GM19351 (cell line): ENCODE data around the gene KRT1.

Source experiments
- ATAC-seq: cut with Tn5 transposase; IDR thresholded peaks from one replicate; pipeline ENCODE4 v1.9.1; 2021; ENCODE audit warnings: mild to moderate bottlenecking, moderate library complexity; ENCODE audit not compliant: unreplicated experiment

The KRT1 gene

DNA sequence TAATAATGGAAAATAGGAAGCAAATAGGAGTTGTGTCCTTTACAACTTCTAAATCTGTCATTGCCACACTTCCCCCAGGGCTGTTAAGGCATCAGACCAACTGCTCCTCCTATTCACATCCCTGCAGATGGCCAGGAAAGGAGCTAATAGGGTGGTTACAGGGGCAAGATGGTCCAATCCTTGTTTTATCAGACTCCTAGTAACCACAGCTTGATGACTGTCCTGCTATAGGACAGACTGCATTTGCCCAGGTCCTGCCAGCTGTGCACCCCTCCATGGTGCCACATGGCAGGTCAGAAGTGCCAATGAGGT, 17.3 kb downstream of the KRT1 start:
- no peak for ATAC-seq

GRCh38 chr12:52662093-52662917, 17.9 kb downstream of the KRT1 start:
- ATAC-seq = no peak

GRCh38 chr12:52661668-52662067, 18.5 kb downstream of the KRT1 start:
- ATAC-seq = no peak

- ATAC-seq = no peak
These were observed 19.2 kb downstream of the KRT1 start for GRCh38 chr12:52660934-52661499.

GRCh38 chr12:52659951-52660350, 20.3 kb downstream of the KRT1 start:
- no peak for ATAC-seq

DNA sequence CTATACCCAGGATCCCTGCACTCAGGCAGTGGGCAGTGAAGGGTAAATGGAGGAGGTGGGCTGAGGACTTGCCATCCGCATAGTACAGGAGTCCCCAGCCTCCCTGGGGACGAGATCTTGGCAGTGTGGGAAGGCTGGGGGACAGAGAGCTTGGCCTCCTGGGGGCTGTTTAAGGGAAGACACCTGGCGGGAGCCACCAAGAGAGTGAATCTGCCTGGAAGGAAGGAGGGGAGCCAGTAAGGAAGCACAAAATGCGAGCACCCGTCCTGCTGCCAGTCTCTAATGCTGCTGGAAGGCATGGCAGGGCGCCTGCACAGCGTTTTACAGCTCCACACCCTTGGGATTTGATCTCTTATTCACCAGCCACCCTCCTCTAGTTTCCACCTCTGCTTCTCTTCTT, 20.8 kb downstream of the KRT1 start:
- no peak for ATAC-seq

- no peak for ATAC-seq
These were observed 22.0 kb downstream of the KRT1 start for GRCh38 chr12:52658196-52658595.

DNA sequence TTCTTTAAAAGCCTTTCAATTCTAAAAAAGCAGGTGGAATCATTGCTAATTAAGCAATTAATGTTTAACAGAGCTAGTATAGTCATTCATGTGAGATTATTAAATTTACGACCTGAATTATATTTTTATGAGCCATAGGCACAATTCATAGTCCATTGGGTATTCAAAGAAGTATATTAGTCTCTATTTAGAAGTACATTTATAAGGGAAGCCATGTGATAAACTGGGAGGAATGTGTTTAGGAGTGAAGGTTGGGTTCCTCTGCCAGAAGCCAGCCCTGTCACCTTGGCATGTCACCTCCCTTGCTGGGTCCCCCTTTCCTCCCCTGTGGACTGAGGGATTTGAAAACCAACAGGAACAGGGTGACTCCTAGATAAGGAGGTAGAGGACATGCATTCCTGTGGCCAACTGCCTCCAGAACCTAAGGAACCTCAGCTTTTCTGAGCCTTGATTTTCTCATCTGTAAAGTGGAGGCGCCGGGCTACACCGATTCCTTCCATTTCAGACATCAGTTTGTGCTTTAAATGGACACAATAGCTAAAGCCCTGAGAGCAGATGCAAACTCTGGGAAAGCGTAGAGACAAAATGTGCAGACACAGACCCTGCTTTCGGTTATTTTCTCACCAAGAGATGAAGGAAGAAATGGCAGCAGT, 22.8 kb downstream of the KRT1 start:
- no peak for ATAC-seq

DNA sequence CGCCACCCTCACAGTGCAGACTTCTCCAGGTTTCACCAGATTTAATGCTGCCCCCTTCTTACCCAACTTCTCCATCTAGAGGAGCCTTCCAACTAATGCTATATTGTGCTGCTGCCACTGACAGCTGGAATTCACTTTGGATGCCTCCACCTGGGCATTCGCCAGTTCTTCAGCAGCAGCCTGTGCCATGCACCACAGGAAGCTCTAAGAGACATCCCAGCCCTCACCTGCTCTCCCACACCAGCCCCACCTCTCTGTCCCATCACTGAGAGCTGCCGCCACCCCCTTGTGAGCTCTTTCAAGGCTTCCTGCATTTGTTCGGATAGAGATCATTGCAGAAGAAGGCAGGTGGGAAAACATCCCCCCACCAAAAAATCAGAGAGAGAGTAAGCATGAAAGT, 23.6 kb downstream of the KRT1 start:
- ATAC-seq = no peak

GRCh38 chr12:52655720-52656124, 24.5 kb downstream of the KRT1 start:
- ATAC-seq = no peak

DNA sequence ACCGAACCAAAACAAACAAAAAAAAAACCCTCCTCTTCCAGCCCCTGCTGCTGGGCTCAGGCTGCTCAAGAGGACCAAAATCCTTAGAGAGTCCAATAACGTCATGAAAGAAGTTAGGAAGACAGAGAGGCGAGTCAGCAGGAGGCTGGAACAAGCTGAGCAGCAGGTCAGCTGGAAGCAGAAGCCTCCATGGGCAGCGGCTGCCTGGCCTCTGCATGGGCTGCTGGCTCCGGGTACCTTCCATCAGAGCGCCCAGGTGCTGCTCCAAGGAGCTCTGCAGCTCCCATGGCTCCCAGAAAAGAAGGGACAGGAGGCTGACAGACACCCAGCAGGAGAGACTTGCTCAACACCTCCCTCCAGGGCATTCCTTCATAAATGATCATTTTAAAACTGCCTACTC, 25.0 kb downstream of the KRT1 start:
- ATAC-seq = no peak

- no peak for ATAC-seq
These were observed 28.4 kb downstream of the KRT1 start, which contains the start of gene KRT2 for GRCh38 chr12:52651726-52652261. Gene KRT2 (minus strand): TSS chr12:52652211. CDS start chr12:52652142, 69 bp downstream.

- ATAC-seq = no peak
These were observed 29.6 kb downstream of the KRT1 start for GRCh38 chr12:52650520-52651081.

DNA sequence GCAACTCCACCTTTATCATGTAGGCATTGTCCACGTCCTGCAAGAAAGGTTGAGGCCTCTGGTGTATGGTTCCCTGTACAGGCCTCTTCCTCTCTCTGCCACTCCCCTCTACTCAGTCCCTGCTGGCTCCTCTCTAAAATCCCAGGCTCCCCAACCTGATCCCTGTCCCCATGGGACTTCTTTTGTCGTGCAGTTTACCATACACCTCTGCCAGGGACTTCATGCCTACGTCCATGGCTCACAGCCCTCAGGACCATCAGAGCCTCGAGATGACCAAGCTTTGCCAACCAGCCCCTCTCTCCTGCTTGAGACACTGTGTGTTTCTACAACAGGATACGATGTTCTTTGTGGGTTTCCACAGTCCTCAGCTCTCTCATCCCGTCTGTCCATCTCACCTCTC, 31.1 kb downstream of the KRT1 start:
- ATAC-seq = no peak

DNA sequence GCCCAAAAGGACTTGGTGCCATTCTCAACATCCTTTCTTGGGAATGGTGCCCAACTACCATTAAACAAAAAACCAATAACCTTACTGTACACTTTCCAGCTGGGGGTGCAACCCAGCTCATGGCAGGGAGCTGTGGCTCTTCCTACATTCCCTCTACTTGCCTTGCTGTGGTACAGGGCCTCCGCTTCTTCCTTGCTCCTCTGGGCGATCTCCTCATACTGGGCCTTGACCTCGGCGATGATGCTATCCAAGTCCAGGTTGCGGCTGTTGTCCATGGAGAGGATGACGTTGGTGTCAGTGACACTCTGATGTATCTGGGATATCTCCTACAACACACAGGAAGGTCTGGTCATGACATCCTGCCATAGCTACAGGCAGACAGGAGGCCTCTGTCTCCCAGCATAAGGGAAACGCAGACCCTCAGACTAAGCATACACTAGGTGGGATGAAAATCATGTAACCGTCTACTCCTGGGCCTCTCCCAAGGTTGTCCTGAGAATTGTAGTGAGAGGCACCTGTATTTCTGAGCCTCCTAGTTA, 32.1 kb downstream of the KRT1 start:
- no peak for ATAC-seq

DNA sequence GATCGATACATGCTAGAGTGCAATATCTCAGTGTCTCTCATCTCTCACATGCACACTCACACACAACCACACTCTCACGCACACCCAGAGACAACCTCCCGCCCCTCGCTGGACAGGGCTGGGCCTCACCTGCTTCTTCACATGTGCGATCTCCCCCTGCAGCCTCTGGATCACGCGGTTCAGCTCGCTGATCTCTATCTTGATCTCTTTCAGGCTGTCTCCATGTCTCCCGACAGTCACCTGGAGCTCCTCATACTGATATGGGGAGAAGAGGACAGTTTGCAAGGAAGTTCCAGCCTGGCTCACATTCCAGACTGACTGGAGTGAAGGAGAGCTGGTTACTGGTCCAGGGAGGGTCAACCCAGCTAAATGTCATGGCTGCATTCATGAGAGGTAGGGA, 32.6 kb downstream of the KRT1 start:
- ATAC-seq = no peak

GRCh38 chr12:52646613-52647012, 33.6 kb downstream of the KRT1 start:
- ATAC-seq = no peak

GRCh38 chr12:52645982-52646381, 34.2 kb downstream of the KRT1 start:
- no peak for ATAC-seq

DNA sequence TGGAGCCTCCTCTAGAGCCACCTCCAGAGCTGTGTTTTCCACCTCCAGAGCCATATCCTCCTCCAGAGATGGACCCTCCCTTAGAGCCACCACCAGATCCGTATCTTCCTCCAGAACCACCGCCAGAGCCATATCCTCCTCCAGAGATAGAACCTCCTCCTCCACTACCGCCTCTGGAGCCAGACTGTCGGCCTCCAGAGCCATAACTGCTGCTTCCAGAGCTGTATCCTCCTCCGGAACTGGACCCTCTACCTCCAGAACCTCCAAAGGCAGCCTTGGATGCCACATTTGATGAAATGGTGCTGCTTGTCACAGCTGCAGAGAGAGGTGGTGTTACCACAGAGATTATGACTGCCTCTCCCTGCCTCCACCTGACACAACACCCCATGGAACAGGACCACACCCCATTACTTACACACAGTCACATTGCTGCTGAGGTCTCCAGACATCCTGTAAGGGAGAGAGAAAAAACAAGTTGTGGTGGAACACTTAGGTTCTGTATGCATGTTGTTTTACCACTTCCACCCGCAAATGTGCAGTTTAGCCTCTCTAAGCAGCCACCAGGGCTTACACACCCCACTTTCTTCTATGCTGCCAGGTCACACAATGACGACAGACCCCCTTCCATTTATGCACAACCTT, 35.0 kb downstream of the KRT1 start:
- ATAC-seq = no peak

DNA sequence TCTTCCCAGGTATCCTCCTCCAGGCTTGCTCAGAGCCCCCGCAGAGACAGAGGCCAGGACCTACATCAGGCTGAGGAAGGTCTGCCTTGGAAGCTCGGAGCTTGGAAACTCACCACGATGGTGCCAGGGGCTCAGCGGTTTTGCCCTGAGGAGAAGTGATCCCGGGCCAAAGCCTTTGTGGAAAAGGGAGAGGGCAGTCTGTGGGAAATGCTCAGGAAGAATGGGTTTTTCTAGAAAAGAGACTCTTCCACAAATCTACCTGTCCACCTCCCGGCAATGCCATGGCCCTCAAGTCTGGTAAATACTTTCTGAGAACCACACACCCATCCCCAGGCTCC, 36.2 kb downstream of the KRT1 start:
- no peak for ATAC-seq
